Mucosa of gallbladder (tissue), 1 donor: ENCODE data around the gene XRCC1. TPM values are rescaled to one million over a fixed set of nuclear protein-coding genes. Genes with fewer than 3 reads are reported as not detected.
"Not testable (repeated sequence)": the region's sequence is repeated elsewhere in the genome, so short reads cannot be mapped to it uniquely, and the experiment has no call there.

ENCODE experiments used
- DNase-seq: peaks from one replicate; pipeline ENCODE4 v3.0.0-alpha.2; 2020; ENCODE audit warnings: low spot score
- total RNA-seq: library from RNA; stranded (reverse); gene quantifications from one replicate; pipeline ENCODE4 v1.2.1, GENCODE V29; 2021
- donor health status: DM: no; HTN: no; CAD: no.

XRCC1 gene
- total RNA-seq: 33.6 TPM

GRCh38 chr19:43575156-43575950 is at the start of gene XRCC1, which contains the start of gene PINLYP:
Gene XRCC1, minus strand, starts transcription at chr19:43575527. Its CDS starts 69 bp downstream, at chr19:43575458.
Gene PINLYP, plus strand, starts transcription at chr19:43575801. Its CDS starts 1,391 bp downstream, at chr19:43577192.
- DNase-seq: peak; percentile 98

- peak; percentile 26 for DNase-seq
Measured at GRCh38 chr19:43624933-43625332, 49.6 kb upstream of the XRCC1 start.

- DNase-seq: no peak
Measured at GRCh38 chr19:43623889-43624670, 48.8 kb upstream of the XRCC1 start.

GRCh38 chr19:43622956-43623355 is 47.6 kb upstream of the XRCC1 start:
- no peak for DNase-seq

- DNase-seq: no peak
Measured at GRCh38 chr19:43622070-43622469, 46.7 kb upstream of the XRCC1 start.

GRCh38 chr19:43620061-43621001 is 45.0 kb upstream of the XRCC1 start:
- DNase-seq: no peak

- peak; percentile 84 for DNase-seq
Measured at GRCh38 chr19:43619262-43620060, 44.1 kb upstream of the XRCC1 start, which contains the start of gene ZNF428. Gene ZNF428, minus strand, starts transcription at chr19:43619629. Its CDS starts 5,325 bp downstream, at chr19:43614304.

GRCh38 chr19:43618921-43619261 is 43.6 kb upstream of the XRCC1 start:
- DNase-seq: no peak

- DNase-seq: no peak
Measured at GRCh38 chr19:43616954-43617353, 41.6 kb upstream of the XRCC1 start.

GRCh38 chr19:43616306-43616705 is 41.0 kb upstream of the XRCC1 start:
- DNase-seq: no peak

- no peak for DNase-seq
Measured at GRCh38 chr19:43612374-43612773, 37.0 kb upstream of the XRCC1 start.

GRCh38 chr19:43611788-43612187 is 36.5 kb upstream of the XRCC1 start, which contains the start of gene SRRM5:
Gene SRRM5, plus strand, starts transcription at chr19:43612088. Its CDS starts 34 bp downstream, at chr19:43612122.
- DNase-seq: no peak

- DNase-seq: no peak
Measured at GRCh38 chr19:43610493-43610892, 35.2 kb upstream of the XRCC1 start.

- DNase-seq: no peak
Measured at GRCh38 chr19:43609872-43610271, 34.5 kb upstream of the XRCC1 start.

- no peak for DNase-seq
Measured at GRCh38 chr19:43607238-43608205, 32.2 kb upstream of the XRCC1 start.

- DNase-seq: no peak
Measured at GRCh38 chr19:43606569-43607229, 31.4 kb upstream of the XRCC1 start.

- no peak for DNase-seq
Measured at GRCh38 chr19:43605875-43606568, 30.7 kb upstream of the XRCC1 start.

- not testable (repeated sequence) for DNase-seq
Measured at GRCh38 chr19:43600326-43600725, 25.0 kb upstream of the XRCC1 start.
